HEK293 (cell line): ENCODE measurements around the gene DHDH.

Experiments
- CTCF ChIA-PET: fragments of 350-600 bp; formaldehyde crosslinking; extraction: SDS; loops from one replicate; lab custom pipeline; 2021; ENCODE audit warnings: antibody characterized with exemption; lab: Yijun Ruan, JAX
- POLR2A ChIA-PET: fragments of 300-600 bp; formaldehyde crosslinking; extraction: SDS; loops from one replicate; lab custom pipeline; 2020; ENCODE audit warnings: antibody characterized with exemption, inconsistent platforms; lab: Yijun Ruan, JAX
- H3K27ac ChIP-seq: fragments of 200-500 bp; sonication (Bioruptor generic); 2 replicates; pipeline ENCODE4 v1.5.1; 2014; ENCODE audit warnings: low read depth, low read length, control low read depth, inconsistent platforms; ENCODE audit errors: extremely low read depth
- H3K36me3 ChIP-seq, 2 experiments: fragments of 200-500 bp in 1 of 2; sonication (Bioruptor generic) in 1 of 2; 1 replicate in 1 of 2; 2 replicates in 1 of 2; pipeline ENCODE4 v1.5.1; 2014 to 2017; ENCODE audit warnings: inconsistent platforms in 2 of 2, low read length in 2 of 2; ENCODE audit not compliant: control insufficient read depth in 2 of 2, insufficient read depth in 1 of 2
- H3K4me1 ChIP-seq: fragments of 200-500 bp; sonication (Bioruptor generic); 2 replicates; pipeline ENCODE4 v1.5.1; 2014; ENCODE audit warnings: mild to moderate bottlenecking, low read length, inconsistent platforms; ENCODE audit not compliant: control insufficient read depth, insufficient read depth
- H3K4me3 ChIP-seq: 2 replicates; pipeline ENCODE4 v1.5.1; 2011; ENCODE audit warnings: low read depth, mild to moderate bottlenecking, control low read depth, low read length, moderate library complexity
- H3K9me3 ChIP-seq: fragments of 200-500 bp; sonication (Bioruptor generic); 2 replicates; pipeline ENCODE4 v1.5.1; 2014; ENCODE audit warnings: low read depth, low read length, inconsistent platforms; ENCODE audit not compliant: control insufficient read depth, insufficient read depth
- FEZF1 ChIP-seq: fragments of 450-650 bp; formaldehyde crosslinking; IDR thresholded peaks from 2 replicates; pipeline ENCODE4 v1.5.1; 2016; ENCODE audit warnings: missing biosample characterization, missing genetic modification characterization
- GLI4 ChIP-seq: fragments of 450-650 bp; formaldehyde crosslinking; IDR thresholded peaks from 2 replicates; pipeline ENCODE4 v1.5.1; 2016; ENCODE audit warnings: missing biosample characterization, missing genetic modification characterization
- GLIS2 ChIP-seq: fragments of 450-650 bp; formaldehyde crosslinking; IDR thresholded peaks from 2 replicates; pipeline ENCODE4 v1.5.1; 2016; ENCODE audit warnings: missing biosample characterization, missing genetic modification characterization
- HOXA7 ChIP-seq: sonication (generic); formaldehyde crosslinking; IDR thresholded peaks from 2 replicates; pipeline ENCODE4 v1.8.1; 2022; ENCODE audit warnings: missing genetic modification reagents, borderline replicate concordance
- PATZ1 ChIP-seq: fragments of 450-650 bp; formaldehyde crosslinking; IDR thresholded peaks from 2 replicates; pipeline ENCODE4 v1.5.1; 2016; ENCODE audit warnings: missing biosample characterization, missing genetic modification characterization
- PRDM1 ChIP-seq: fragments of 450-650 bp; formaldehyde crosslinking; IDR thresholded peaks from 2 replicates; pipeline ENCODE4; 2016; ENCODE audit warnings: missing biosample characterization, missing genetic modification characterization
- PRDM10 ChIP-seq: fragments of 450-650 bp; formaldehyde crosslinking; IDR thresholded peaks from 2 replicates; pipeline ENCODE4 v1.5.1; 2016; ENCODE audit warnings: missing biosample characterization, missing genetic modification characterization
- SALL2 ChIP-seq: fragments of 450-650 bp; formaldehyde crosslinking; IDR thresholded peaks from 2 replicates; pipeline ENCODE4 v1.5.0; 2017; ENCODE audit warnings: missing biosample characterization, mild to moderate bottlenecking, missing genetic modification characterization, borderline replicate concordance
- ZBTB7A ChIP-seq: fragments of 450-650 bp; formaldehyde crosslinking; IDR thresholded peaks from 2 replicates; pipeline ENCODE4 v1.5.1; 2016; ENCODE audit warnings: low read depth, missing biosample characterization, missing genetic modification characterization
- ZBTB8A ChIP-seq: fragments of 450-650 bp; formaldehyde crosslinking; IDR thresholded peaks from 2 replicates; pipeline ENCODE4 v1.5.1; 2016; ENCODE audit warnings: missing biosample characterization, missing genetic modification characterization
- ZFP69B ChIP-seq: fragments of 450-650 bp; formaldehyde crosslinking; IDR thresholded peaks from 2 replicates; pipeline ENCODE4 v1.5.1; 2016; ENCODE audit warnings: missing biosample characterization, missing genetic modification characterization
- ZNF2 ChIP-seq: fragments of 450-650 bp; formaldehyde crosslinking; IDR thresholded peaks from 2 replicates; pipeline ENCODE4 v1.5.1; 2016; ENCODE audit warnings: missing biosample characterization, missing genetic modification characterization
- ZNF26 ChIP-seq: fragments of 450-650 bp; formaldehyde crosslinking; IDR thresholded peaks from 2 replicates; pipeline ENCODE4 v1.5.1; 2016; ENCODE audit warnings: missing biosample characterization, missing genetic modification characterization
- ZNF37A ChIP-seq: fragments of 450-650 bp; IDR thresholded peaks from 2 replicates; pipeline ENCODE4 v1.5.1; 2018; ENCODE audit warnings: missing biosample characterization, missing genetic modification characterization
- ZNF677 ChIP-seq: fragments of 450-650 bp; IDR thresholded peaks from 2 replicates; pipeline ENCODE4 v1.5.0; 2018; ENCODE audit warnings: missing biosample characterization, mild to moderate bottlenecking, missing genetic modification characterization, moderate library complexity
- ZNF830 ChIP-seq: fragments of 450-650 bp; IDR thresholded peaks from 2 replicates; pipeline ENCODE4 v1.5.0; 2018; ENCODE audit warnings: missing biosample characterization, missing genetic modification characterization, low read depth, mild to moderate bottlenecking, moderate library complexity
- ZNF843 ChIP-seq: fragments of 450-650 bp; formaldehyde crosslinking; IDR thresholded peaks from 2 replicates; pipeline ENCODE4 v1.5.1; 2016; ENCODE audit warnings: missing biosample characterization, missing genetic modification characterization
- ZXDB ChIP-seq: fragments of 450-650 bp; formaldehyde crosslinking; IDR thresholded peaks from 2 replicates; pipeline ENCODE4 v1.5.1; 2016; ENCODE audit warnings: missing biosample characterization, missing genetic modification characterization
- TF ChIP-seq, protein P1 (sequence below): fragments of 450-650 bp; formaldehyde crosslinking; IDR thresholded peaks from 2 replicates; pipeline ENCODE4 v1.5.1; 2016; ENCODE audit warnings: missing biosample characterization, missing genetic modification characterization
- TF ChIP-seq, protein P2 (sequence below): fragments of 450-650 bp; formaldehyde crosslinking; IDR thresholded peaks from 2 replicates; pipeline ENCODE4 v1.5.1; 2017; ENCODE audit warnings: missing biosample characterization, missing genetic modification characterization

The DHDH gene

DNA sequence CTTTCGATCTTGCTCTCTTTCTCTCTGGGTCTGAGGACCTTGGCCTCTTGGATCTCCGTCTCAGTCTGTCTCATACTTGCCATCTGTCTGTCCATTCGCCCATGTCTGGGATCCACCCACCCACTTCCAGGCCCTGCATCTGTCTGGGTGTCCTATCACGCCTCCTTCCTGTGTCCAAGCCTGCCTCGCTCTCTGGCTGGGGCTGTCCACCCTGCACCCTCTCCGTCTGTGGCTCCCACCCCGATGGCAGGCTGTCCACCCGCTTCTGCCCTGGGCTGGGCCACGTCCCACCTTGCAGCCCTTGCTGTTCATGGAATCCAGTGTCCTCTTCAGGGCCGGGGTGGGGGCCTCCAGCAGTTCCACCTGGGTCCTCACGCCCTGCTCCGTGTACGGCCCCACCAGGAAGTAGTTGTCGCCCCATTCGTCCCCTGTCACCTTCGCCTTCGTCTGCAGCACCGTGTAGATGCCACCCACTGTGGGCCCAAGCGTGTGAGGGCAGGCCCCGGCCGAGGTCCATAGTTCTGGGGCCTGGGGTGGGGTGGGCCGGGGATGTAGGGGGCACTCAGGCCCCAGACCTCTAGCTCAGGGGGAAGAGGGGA is 57.6 kb downstream of the DHDH start:
- ChIA-PET POLR2A (interaction anchor here (2.8 kb wide), 1 partner anchor 118 kb away, joined by 33 read pairs; the partner anchor contains the start of gene PPP1R15A), CTCF (interaction anchor here (0.6 to 1.3 kb wide), 3 partner anchors 10 to 196 kb away, joined by 3 to 5 read pairs (median 5); no protein-coding TSS in a partner anchor)
- Histone ChIP-seq H3K36me3 (peaks cover 24 to 47% of the 10 kb centered on the region in 2 experiments; a peak in 2 of 3 replicates), H3K27ac (no peak overlapping the region), H3K4me3 (no peak overlapping the region), H3K4me1 (peaks cover 12% of the 10 kb centered on the region; the same call in 1 of the 2 replicates), H3K9me3 (no peaks in the 10 kb centered on the region)
- no peak for TF ChIP-seq HOXA7 (CRISPR knock-in tag)
- TF ChIP-seq GLI4 (tag by site-specific recombination) = no peak
- TF ChIP-seq ZNF843 (tag by site-specific recombination) = no peak
- no peak for TF ChIP-seq ZXDB (tag by site-specific recombination)
- no peak for TF ChIP-seq FEZF1 (tag by site-specific recombination)
- no peak for TF ChIP-seq PRDM1 (tag by site-specific recombination)
- TF ChIP-seq, protein P1, sequence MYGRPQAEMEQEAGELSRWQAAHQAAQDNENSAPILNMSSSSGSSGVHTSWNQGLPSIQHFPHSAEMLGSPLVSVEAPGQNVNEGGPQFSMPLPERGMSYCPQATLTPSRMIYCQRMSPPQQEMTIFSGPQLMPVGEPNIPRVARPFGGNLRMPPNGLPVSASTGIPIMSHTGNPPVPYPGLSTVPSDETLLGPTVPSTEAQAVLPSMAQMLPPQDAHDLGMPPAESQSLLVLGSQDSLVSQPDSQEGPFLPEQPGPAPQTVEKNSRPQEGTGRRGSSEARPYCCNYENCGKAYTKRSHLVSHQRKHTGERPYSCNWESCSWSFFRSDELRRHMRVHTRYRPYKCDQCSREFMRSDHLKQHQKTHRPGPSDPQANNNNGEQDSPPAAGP = no peak
- TF ChIP-seq ZNF2 = no peak
- TF ChIP-seq ZNF830 (tag by site-specific recombination) = no peak
- TF ChIP-seq ZNF37A = no peak
- no peak for TF ChIP-seq ZNF26 (tag by site-specific recombination)
- TF ChIP-seq, protein P2, sequence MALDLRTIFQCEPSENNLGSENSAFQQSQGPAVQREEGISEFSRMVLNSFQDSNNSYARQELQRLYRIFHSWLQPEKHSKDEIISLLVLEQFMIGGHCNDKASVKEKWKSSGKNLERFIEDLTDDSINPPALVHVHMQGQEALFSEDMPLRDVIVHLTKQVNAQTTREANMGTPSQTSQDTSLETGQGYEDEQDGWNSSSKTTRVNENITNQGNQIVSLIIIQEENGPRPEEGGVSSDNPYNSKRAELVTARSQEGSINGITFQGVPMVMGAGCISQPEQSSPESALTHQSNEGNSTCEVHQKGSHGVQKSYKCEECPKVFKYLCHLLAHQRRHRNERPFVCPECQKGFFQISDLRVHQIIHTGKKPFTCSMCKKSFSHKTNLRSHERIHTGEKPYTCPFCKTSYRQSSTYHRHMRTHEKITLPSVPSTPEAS (tag by site-specific recombination) = no peak
- no peak for TF ChIP-seq SALL2 (tag by site-specific recombination)
- no peak for TF ChIP-seq ZBTB8A (tag by site-specific recombination)
- TF ChIP-seq GLIS2 (tag by site-specific recombination) = no peak
- no peak for TF ChIP-seq PATZ1 (tag by site-specific recombination)
- TF ChIP-seq ZNF677 (tag by site-specific recombination) = no peak
- TF ChIP-seq ZFP69B (tag by site-specific recombination) = no peak

GRCh38 chr19:48991873-48992580 is 58.5 kb downstream of the DHDH start:
- TF ChIP-seq PRDM10 (tag by site-specific recombination) (peak; percentile 65), ZBTB7A (tag by site-specific recombination) (no peak)
- Histone ChIP-seq H3K27ac (peak overlapping the region; percentile 81; the same call in 1 of the 2 replicates), H3K4me3 (peak overlapping the region; percentile 54), H3K9me3 (no peaks in the 10 kb centered on the region), H3K36me3 (peaks cover 18 to 38% of the 10 kb centered on the region in 2 experiments; a peak in 2 of 3 replicates), H3K4me1 (peaks cover 12% of the 10 kb centered on the region; the same call in 1 of the 2 replicates)
- ChIA-PET CTCF (interaction anchor here (0.6 to 2.9 kb wide), 13 partner anchors 8 to 233 kb away, joined by 3 to 79 read pairs (median 7); partner anchors contain the start of gene CGB7), POLR2A (interaction anchor here (2.2 to 2.8 kb wide), 4 partner anchors 12 to 119 kb away, joined by 7 to 33 read pairs (median 23); partner anchors contain the start of gene PPP1R15A)
